Right lobe of liver (tissue), 4 donors: ENCODE results near the gene CPPED1.

ENCODE experiments used
- CTCF ChIP-seq, 4 donors: fragments of 200-600 bp in 3 of 4; fragments of 450-650 bp in 1 of 4; IDR thresholded peaks; one replicate each; pipeline versions ENCODE4 v1.5.1 to v1.8.0; 2016 to 2022; ENCODE audit warnings: antibody characterized with exemption in 4 of 4, mild to moderate bottlenecking in 2 of 4
- POLR2A ChIP-seq: fragments of 450-650 bp; IDR thresholded peaks from one replicate; pipeline ENCODE4 v1.6.1; 2017; ENCODE audit warnings: antibody characterized with exemption, mild to moderate bottlenecking
- donor health status: DM: no; HTN: no; CAD: no.
- donor health status: DM: no; HTN: no; CAD: no.
- donor health status: DM: no; HTN: yes; CAD: no.

- no peak for TF ChIP-seq POLR2A
- TF ChIP-seq CTCF (IDR thresholded peaks at IDR 0.05), result no peak
Observed at GRCh38 chr16:12737563-12737962, 66.1 kb downstream of the CPPED1 start.
